DOHH2 (cell line): ENCODE data around the gene EIF2B2.

Source experiments
- H3F3A ChIP-seq: fragments of 200-600 bp; sonication (generic), shearing (Covaris generic); 2 replicates; pipeline ENCODE4 v1.6.0; 2016; ENCODE audit warnings: antibody characterized with exemption, mild to moderate bottlenecking; ENCODE audit not compliant: control insufficient read depth, insufficient read depth
- H3K27ac ChIP-seq: fragments of 200-600 bp; sonication (generic); 2 replicates; pipeline ENCODE4 v1.5.1; 2014; ENCODE audit warnings: low read depth, mild to moderate bottlenecking, low read length, moderate library complexity
- H3K27me3 ChIP-seq: fragments of 200-600 bp; sonication (generic); 2 replicates; pipeline ENCODE4 v1.6.1; 2014; ENCODE audit warnings: mild to moderate bottlenecking, low read length, mixed read lengths; ENCODE audit not compliant: control insufficient read depth
- H3K36me3 ChIP-seq: fragments of 200-600 bp; sonication (generic); 2 replicates; pipeline ENCODE4 v1.6.1; 2014; ENCODE audit warnings: mild to moderate bottlenecking, low read length, moderate library complexity, mixed read lengths; ENCODE audit not compliant: control insufficient read depth
- H3K4me1 ChIP-seq: fragments of 200-600 bp; sonication (generic); 2 replicates; pipeline ENCODE4 v1.6.1; 2014; ENCODE audit warnings: mild to moderate bottlenecking, low read length, mixed read lengths; ENCODE audit not compliant: control insufficient read depth
- H3K4me2 ChIP-seq: fragments of 200-600 bp; sonication (generic); 2 replicates; pipeline ENCODE4 v1.6.0; 2014; ENCODE audit warnings: mild to moderate bottlenecking, low read length, moderate library complexity
- H3K4me3 ChIP-seq: fragments of 200-600 bp; sonication (generic); 2 replicates; pipeline ENCODE4 v1.5.1; 2014; ENCODE audit warnings: mild to moderate bottlenecking, low read length, mixed read lengths
- H3K79me2 ChIP-seq: fragments of 200-600 bp; sonication (generic); 2 replicates; pipeline ENCODE4 v1.6.1; 2014; ENCODE audit warnings: mild to moderate bottlenecking, low read length, mixed read lengths; ENCODE audit not compliant: control insufficient read depth
- H3K9me2 ChIP-seq: fragments of 200-600 bp; sonication (generic); replicated peaks from 2 replicates; pipeline ENCODE4 v1.6.1; 2014; ENCODE audit warnings: mild to moderate bottlenecking, low read length, mixed read lengths; ENCODE audit not compliant: control insufficient read depth
- H3K9me3 ChIP-seq: fragments of 200-600 bp; sonication (generic); 2 replicates; pipeline ENCODE4 v1.6.1; 2014; ENCODE audit warnings: antibody characterized with exemption, low read length, mixed read lengths; ENCODE audit not compliant: control insufficient read depth, insufficient read depth
- H4K20me1 ChIP-seq: fragments of 200-600 bp; sonication (generic); 2 replicates; pipeline ENCODE4 v1.6.0; 2014; ENCODE audit warnings: low read depth, mild to moderate bottlenecking, antibody characterized with exemption, low read length, moderate library complexity; ENCODE audit not compliant: control insufficient read depth, insufficient read depth
- CTCF ChIP-seq: fragments of 200-600 bp; sonication (generic); IDR thresholded peaks from one replicate; pipeline ENCODE4 v1.5.1; 2014; ENCODE audit warnings: antibody characterized with exemption, mild to moderate bottlenecking, low read depth, low read length; ENCODE audit not compliant: poor library complexity, severe bottlenecking
- EZH2phosphoT487 ChIP-seq: fragments of 200-600 bp; sonication (generic); IDR thresholded peaks from 2 replicates; pipeline ENCODE4 v1.6.1; 2017; ENCODE audit warnings: borderline replicate concordance, mild to moderate bottlenecking, antibody characterized with exemption, low read length, moderate library complexity, mixed read lengths

Gene EIF2B2

GRCh38 chr14:74980398-74980730 is 22.4 kb upstream of the EIF2B2 start:
- Histone ChIP-seq H3K4me3 (no peak overlapping the region), H3K4me1 (no peaks in the 10 kb centered on the region; the same call in 1 of the 2 replicates), H3K27me3 (no peaks in the 10 kb centered on the region), H3K9me3 (no peaks in the 10 kb centered on the region), H3K4me2 (no peak overlapping the region), H4K20me1 (no peaks in the 10 kb centered on the region), H3K27ac (no peak overlapping the region), H3F3A (no peaks in the 10 kb centered on the region), H3K36me3 (no peaks in the 10 kb centered on the region), H3K79me2 (no peaks in the 10 kb centered on the region), H3K9me2 (no peaks in the 10 kb centered on the region)
- no peak for TF ChIP-seq CTCF
- no peak for TF ChIP-seq EZH2phosphoT487

- Histone ChIP-seq H3K27ac (no peak overlapping the region), H3K27me3 (no peaks in the 10 kb centered on the region), H3F3A (no peaks in the 10 kb centered on the region), H3K4me1 (no peaks in the 10 kb centered on the region; the same call in 1 of the 2 replicates), H3K9me2 (no peaks in the 10 kb centered on the region), H3K79me2 (no peaks in the 10 kb centered on the region), H3K36me3 (no peaks in the 10 kb centered on the region), H3K4me3 (no peak overlapping the region), H3K4me2 (no peak overlapping the region), H4K20me1 (no peaks in the 10 kb centered on the region), H3K9me3 (no peaks in the 10 kb centered on the region)
- TF ChIP-seq CTCF (no peak), EZH2phosphoT487 (no peak)
These were observed 21.8 kb upstream of the EIF2B2 start for GRCh38 chr14:74980731-74981461.

- Histone ChIP-seq H3K4me3 (no peak overlapping the region), H3K36me3 (no peaks in the 10 kb centered on the region), H3K9me3 (no peaks in the 10 kb centered on the region), H3F3A (no peaks in the 10 kb centered on the region), H3K79me2 (no peaks in the 10 kb centered on the region), H3K9me2 (no peaks in the 10 kb centered on the region), H3K27ac (no peak overlapping the region), H3K27me3 (no peaks in the 10 kb centered on the region), H4K20me1 (no peaks in the 10 kb centered on the region), H3K4me2 (no peak overlapping the region), H3K4me1 (no peaks in the 10 kb centered on the region; the same call in 1 of the 2 replicates)
- no peak for TF ChIP-seq EZH2phosphoT487
- TF ChIP-seq CTCF: no peak
These were observed 21.3 kb upstream of the EIF2B2 start for GRCh38 chr14:74981462-74981782.
